ENCODE data around the gene MTG2. TPM values are rescaled to one million over a fixed set of nuclear protein-coding genes. Genes with fewer than 3 reads are reported as not detected.

Gene MTG2
- polyA plus RNA-seq, 2 donors: 19.4 to 25.4 TPM

GRCh38 chr20:62222266-62222850 is 39.5 kb downstream of the MTG2 start:
- H3K27me3 ChIP-seq (ENCODE audit: control insufficient read depth in 1 of 2, insufficient read depth in 2 of 2, low read length in 2 of 2): peaks cover 0 to 34% of the 10 kb centered on the region in 2 donors
- peaks cover 11 to 12% of the 10 kb centered on the region in 2 donors for H3K4me1 ChIP-seq (ENCODE audit: control insufficient read depth in 2 of 2, insufficient read depth in 2 of 2, low read length in 1 of 2)
- no peaks in the 10 kb centered on the region for H3K36me3 ChIP-seq (ENCODE audit: control insufficient read depth in 2 of 2, insufficient read depth in 2 of 2, low read length in 1 of 2)
- peaks cover 0 to 2% of the 10 kb centered on the region in 2 donors for H3K9me3 ChIP-seq (ENCODE audit: control insufficient read depth in 2 of 2, insufficient read depth in 1 of 2, low read depth in 1 of 2, low read length in 1 of 2)
- no peak overlapping the region for H3K27ac ChIP-seq (ENCODE audit: low read depth in 2 of 2, low read length in 1 of 2)
- 84 to 85% methylated on average over 18 of the region's 18 CpGs for WGBS, 2 donors
- H3K4me3 ChIP-seq (ENCODE audit: low read depth in 1 of 2, low read length in 2 of 2): no peak overlapping the region

- Histone ChIP-seq H3K4me3 (ENCODE audit: low read depth in 1 of 2, low read length in 2 of 2) (no peak overlapping the region), H3K36me3 (ENCODE audit: control insufficient read depth in 2 of 2, insufficient read depth in 2 of 2, low read length in 1 of 2) (no peaks in the 10 kb centered on the region), H3K27ac (ENCODE audit: low read depth in 2 of 2, low read length in 1 of 2) (no peak overlapping the region), H3K27me3 (ENCODE audit: control insufficient read depth in 1 of 2, insufficient read depth in 2 of 2, low read length in 2 of 2) (peaks cover 0 to 33% of the 10 kb centered on the region in 2 donors), H3K4me1 (ENCODE audit: control insufficient read depth in 2 of 2, insufficient read depth in 2 of 2, low read length in 1 of 2) (peaks cover 11 to 12% of the 10 kb centered on the region in 2 donors), H3K9me3 (ENCODE audit: control insufficient read depth in 2 of 2, insufficient read depth in 1 of 2, low read depth in 1 of 2, low read length in 1 of 2) (peaks cover 0 to 2% of the 10 kb centered on the region in 2 donors)
- WGBS, 2 donors: 72 to 74% methylated on average over 13 of the region's 13 CpGs
These were observed 40.1 kb downstream of the MTG2 start for GRCh38 chr20:62222972-62223371.

GRCh38 chr20:62223571-62223970 is 40.7 kb downstream of the MTG2 start:
- Histone ChIP-seq H3K36me3 (ENCODE audit: control insufficient read depth in 2 of 2, insufficient read depth in 2 of 2, low read length in 1 of 2) (no peaks in the 10 kb centered on the region), H3K4me1 (ENCODE audit: control insufficient read depth in 2 of 2, insufficient read depth in 2 of 2, low read length in 1 of 2) (peaks cover 16 to 17% of the 10 kb centered on the region in 2 donors), H3K27me3 (ENCODE audit: control insufficient read depth in 1 of 2, insufficient read depth in 2 of 2, low read length in 2 of 2) (peaks cover 0 to 29% of the 10 kb centered on the region in 2 donors), H3K4me3 (ENCODE audit: low read depth in 1 of 2, low read length in 2 of 2) (no peak overlapping the region), H3K27ac (ENCODE audit: low read depth in 2 of 2, low read length in 1 of 2) (no peak overlapping the region), H3K9me3 (ENCODE audit: control insufficient read depth in 2 of 2, insufficient read depth in 1 of 2, low read depth in 1 of 2, low read length in 1 of 2) (peaks cover 0 to 2% of the 10 kb centered on the region in 2 donors)
- WGBS, 2 donors: 76 to 79% methylated on average over 9 of the region's 9 CpGs

- Histone ChIP-seq H3K27ac (ENCODE audit: low read depth in 2 of 2, low read length in 1 of 2) (no peak overlapping the region), H3K4me3 (ENCODE audit: low read depth in 1 of 2, low read length in 2 of 2) (no peak overlapping the region), H3K27me3 (ENCODE audit: control insufficient read depth in 1 of 2, insufficient read depth in 2 of 2, low read length in 2 of 2) (peaks cover 0 to 21% of the 10 kb centered on the region in 2 donors), H3K4me1 (ENCODE audit: control insufficient read depth in 2 of 2, insufficient read depth in 2 of 2, low read length in 1 of 2) (peaks cover 15 to 19% of the 10 kb centered on the region in 2 donors), H3K9me3 (ENCODE audit: control insufficient read depth in 2 of 2, insufficient read depth in 1 of 2, low read depth in 1 of 2, low read length in 1 of 2) (peaks cover 0 to 5% of the 10 kb centered on the region in 2 donors), H3K36me3 (ENCODE audit: control insufficient read depth in 2 of 2, insufficient read depth in 2 of 2, low read length in 1 of 2) (no peaks in the 10 kb centered on the region)
- WGBS, 2 donors: 58 to 66% methylated on average over 21 of the region's 21 CpGs
These were observed 41.5 kb downstream of the MTG2 start for GRCh38 chr20:62224113-62224855.

- 87 to 90% methylated on average over 13 of the region's 13 CpGs for WGBS, 2 donors
These were observed 42.2 kb downstream of the MTG2 start for GRCh38 chr20:62225026-62225425.

GRCh38 chr20:62225820-62226635 is 43.2 kb downstream of the MTG2 start:
- Histone ChIP-seq H3K4me1 (ENCODE audit: control insufficient read depth in 2 of 2, insufficient read depth in 2 of 2, low read length in 1 of 2) (peaks cover 4 to 9% of the 10 kb centered on the region in 2 donors), H3K27ac (ENCODE audit: low read depth in 2 of 2, low read length in 1 of 2) (no peak overlapping the region), H3K27me3 (ENCODE audit: control insufficient read depth in 1 of 2, insufficient read depth in 2 of 2, low read length in 2 of 2) (peaks cover 0 to 12% of the 10 kb centered on the region in 2 donors), H3K4me3 (ENCODE audit: low read depth in 1 of 2, low read length in 2 of 2) (no peak overlapping the region), H3K36me3 (ENCODE audit: control insufficient read depth in 2 of 2, insufficient read depth in 2 of 2, low read length in 1 of 2) (no peaks in the 10 kb centered on the region), H3K9me3 (ENCODE audit: control insufficient read depth in 2 of 2, insufficient read depth in 1 of 2, low read depth in 1 of 2, low read length in 1 of 2) (peaks cover 0 to 7% of the 10 kb centered on the region in 2 donors)
- WGBS, 2 donors: 79 to 89% methylated on average over 17 of the region's 17 CpGs

More at GRCh38 chr20:62225026-62225425, 42.2 kb downstream of the MTG2 start:
- H3K9me3 ChIP-seq (ENCODE audit: control insufficient read depth in 2 of 2, insufficient read depth in 1 of 2, low read depth in 1 of 2, low read length in 1 of 2): peaks cover 0 to 5% of the 10 kb centered on the region in 2 donors
- H3K27ac ChIP-seq (ENCODE audit: low read depth in 2 of 2, low read length in 1 of 2): no peak overlapping the region
- no peaks in the 10 kb centered on the region for H3K36me3 ChIP-seq (ENCODE audit: control insufficient read depth in 2 of 2, insufficient read depth in 2 of 2, low read length in 1 of 2)
- H3K27me3 ChIP-seq (ENCODE audit: control insufficient read depth in 1 of 2, insufficient read depth in 2 of 2, low read length in 2 of 2): peaks cover 0 to 18% of the 10 kb centered on the region in 2 donors
- peaks cover 10 to 14% of the 10 kb centered on the region in 2 donors for H3K4me1 ChIP-seq (ENCODE audit: control insufficient read depth in 2 of 2, insufficient read depth in 2 of 2, low read length in 1 of 2)
- no peak overlapping the region for H3K4me3 ChIP-seq (ENCODE audit: low read depth in 1 of 2, low read length in 2 of 2)

GRCh38 chr20:62226707-62227590 is 44.1 kb downstream of the MTG2 start:
- H3K36me3 ChIP-seq (ENCODE audit: control insufficient read depth in 2 of 2, insufficient read depth in 2 of 2, low read length in 1 of 2): no peaks in the 10 kb centered on the region
- WGBS, 2 donors: 53 to 67% methylated on average over 23 to 24 of the region's 24 CpGs
- H3K9me3 ChIP-seq (ENCODE audit: control insufficient read depth in 2 of 2, insufficient read depth in 1 of 2, low read depth in 1 of 2, low read length in 1 of 2): peaks cover 0 to 7% of the 10 kb centered on the region in 2 donors

GRCh38 chr20:62227591-62227976 is 44.8 kb downstream of the MTG2 start:
- Histone ChIP-seq H3K36me3 (ENCODE audit: control insufficient read depth in 2 of 2, insufficient read depth in 2 of 2, low read length in 1 of 2) (no peaks in the 10 kb centered on the region), H3K9me3 (ENCODE audit: control insufficient read depth in 2 of 2, insufficient read depth in 1 of 2, low read depth in 1 of 2, low read length in 1 of 2) (peaks cover 0 to 7% of the 10 kb centered on the region in 2 donors), H3K4me3 (ENCODE audit: low read depth in 1 of 2, low read length in 2 of 2) (no peak overlapping the region), H3K4me1 (ENCODE audit: control insufficient read depth in 2 of 2, insufficient read depth in 2 of 2, low read length in 1 of 2) (peaks cover 4 to 14% of the 10 kb centered on the region in 2 donors), H3K27ac (ENCODE audit: low read depth in 2 of 2, low read length in 1 of 2) (no peak overlapping the region), H3K27me3 (ENCODE audit: control insufficient read depth in 1 of 2, insufficient read depth in 2 of 2, low read length in 2 of 2) (no peaks in the 10 kb centered on the region)
- WGBS, 2 donors: 46 to 50% methylated on average over 10 of the region's 10 CpGs

More at GRCh38 chr20:62226707-62227590, 44.1 kb downstream of the MTG2 start:
- H3K27ac ChIP-seq (ENCODE audit: low read depth in 2 of 2, low read length in 1 of 2): no peak overlapping the region
- no peak overlapping the region for H3K4me3 ChIP-seq (ENCODE audit: low read depth in 1 of 2, low read length in 2 of 2)
- peaks cover 4 to 8% of the 10 kb centered on the region in 2 donors for H3K4me1 ChIP-seq (ENCODE audit: control insufficient read depth in 2 of 2, insufficient read depth in 2 of 2, low read length in 1 of 2)
- peaks cover 0 to 5% of the 10 kb centered on the region in 2 donors for H3K27me3 ChIP-seq (ENCODE audit: control insufficient read depth in 1 of 2, insufficient read depth in 2 of 2, low read length in 2 of 2)

All from esophagus (tissue), 2 donors.